ENCODE results near the gene RBM25. TPM values are rescaled to one million over a fixed set of nuclear protein-coding genes. Genes with fewer than 3 reads are reported as not detected.

Gene RBM25
- total and polyA plus RNA-seq, 2 experiments from 2014 or later, result 120 to 204 TPM

- DNase-seq (ENCODE audit: low spot score) (peak; percentile 11), ATAC-seq (peak; percentile 73)
- Histone ChIP-seq H3K36me3 (ENCODE audit: insufficient read depth) (no peaks in the 10 kb centered on the region; the same call in 1 of the 2 replicates), H2AFZ (no peak overlapping the region), H3K4me2 (peak overlapping the region; percentile 58; the same call in 1 of the 2 replicates), H3K4me3 (no peak overlapping the region), H3K79me2 (replicated peaks; ENCODE audit: insufficient read depth) (no peaks in the 10 kb centered on the region), H3K27me3 (ENCODE audit: insufficient read depth) (no peaks in the 10 kb centered on the region), H3K27ac (ENCODE audit: low read depth) (no peak overlapping the region), H3K4me1 (ENCODE audit: insufficient read depth) (peaks cover 15% of the 10 kb centered on the region), H4K20me1 (replicated peaks; ENCODE audit: insufficient read depth) (peaks cover 7% of the 10 kb centered on the region), H3F3A (replicated peaks; ENCODE audit: low read depth) (peaks cover 15% of the 10 kb centered on the region), H3K9me2 (ENCODE audit: insufficient read depth) (no peaks in the 10 kb centered on the region)
- no peak overlapping the region; the same call in 1 of the 2 replicates for H3K27ac Mint-ChIP-seq
- TF ChIP-seq CREB1 (CRISPR knock-in tag; IDR thresholded peaks at IDR 0.05; ENCODE audit: low read depth), result no peak
- TF ChIP-seq NANOG (IDR thresholded peaks at IDR 0.05; ENCODE audit: borderline replicate concordance), result peak; percentile 48; the same call in 1 of the 2 replicates
- no peak for TF ChIP-seq ZNF114 (CRISPR knock-in tag; IDR thresholded peaks at IDR 0.05)
- no peak for TF ChIP-seq ZNF331 (CRISPR knock-in tag; IDR thresholded peaks at IDR 0.05; ENCODE audit: low read depth)
- TF ChIP-seq JUNB (IDR thresholded peaks at IDR 0.05; ENCODE audit: unreplicated experiment), result no peak
- TF ChIP-seq EZH2phosphoT487 (IDR thresholded peaks at IDR 0.05; ENCODE audit: unreplicated experiment), result no peak
- peaks cover 3% of the 10 kb centered on the region for H3K27me3 Mint-ChIP-seq (ENCODE audit: insufficient read depth, low read depth, poor library complexity)
- no peaks in the 10 kb centered on the region for H3K9me3 Mint-ChIP-seq
- H3K36me3 Mint-ChIP-seq (ENCODE audit: low read depth), result peaks cover 41% of the 10 kb centered on the region
- peaks cover 20% of the 10 kb centered on the region for H3K4me1 Mint-ChIP-seq
- H3K4me3 Mint-ChIP-seq, result no peak overlapping the region
These were observed 112.4 kb downstream of the RBM25 start for GRCh38 chr14:73170686-73171085.

GRCh38 chr14:73172500-73172899, 114.2 kb downstream of the RBM25 start:
- no peak overlapping the region for H3K27ac Mint-ChIP-seq
- peaks cover 20% of the 10 kb centered on the region for H3K4me1 Mint-ChIP-seq
- no peak overlapping the region for H3K4me2 ChIP-seq
- TF ChIP-seq EZH2phosphoT487 (IDR thresholded peaks at IDR 0.05; ENCODE audit: unreplicated experiment), result no peak
- TF ChIP-seq CREB1 (CRISPR knock-in tag; IDR thresholded peaks at IDR 0.05; ENCODE audit: low read depth), result no peak
- no peak for TF ChIP-seq STAT1 (IDR thresholded peaks at IDR 0.05; ENCODE audit: unreplicated experiment)
- TF ChIP-seq POLR2AphosphoS5 (IDR thresholded peaks at IDR 0.05; ENCODE audit: low read depth), result no peak
- TF ChIP-seq JUNB (IDR thresholded peaks at IDR 0.05; ENCODE audit: unreplicated experiment), result no peak
- no peak for TF ChIP-seq REST (IDR thresholded peaks at IDR 0.05; ENCODE audit: unreplicated experiment)
- H3K4me3 Mint-ChIP-seq, result no peak overlapping the region
- ATAC-seq, result no peak
- H3K27me3 Mint-ChIP-seq (ENCODE audit: insufficient read depth, low read depth, poor library complexity), result peaks cover 3% of the 10 kb centered on the region
- H2AFZ ChIP-seq, result no peak overlapping the region
- no peaks in the 10 kb centered on the region; the same call in 1 of the 2 replicates for H3K36me3 ChIP-seq (ENCODE audit: insufficient read depth)
- no peak overlapping the region for H3K27ac ChIP-seq (ENCODE audit: low read depth)
- H3K4me1 ChIP-seq (ENCODE audit: insufficient read depth), result peaks cover 15% of the 10 kb centered on the region
- no peaks in the 10 kb centered on the region for H3K79me2 ChIP-seq (replicated peaks; ENCODE audit: insufficient read depth)
- H3K4me3 ChIP-seq, result no peak overlapping the region
- H3K27me3 ChIP-seq (ENCODE audit: insufficient read depth), result no peaks in the 10 kb centered on the region
- no peaks in the 10 kb centered on the region for H3K9me3 Mint-ChIP-seq
- DNase-seq (ENCODE audit: low spot score), result no peak
- H4K20me1 ChIP-seq (replicated peaks; ENCODE audit: insufficient read depth), result peaks cover 7% of the 10 kb centered on the region
- peaks cover 43% of the 10 kb centered on the region for H3K36me3 Mint-ChIP-seq (ENCODE audit: low read depth)
- peaks cover 15% of the 10 kb centered on the region for H3F3A ChIP-seq (replicated peaks; ENCODE audit: low read depth)
- H3K9me2 ChIP-seq (ENCODE audit: insufficient read depth), result no peaks in the 10 kb centered on the region
